Peyer's patch (tissue), 4 donors: ENCODE measurements around the gene NCOA5. TPM values are rescaled to one million over a fixed set of nuclear protein-coding genes. Genes with fewer than 3 reads are reported as not detected.

ENCODE experiments used
- DNase-seq, 3 donors: peaks; one replicate each; pipeline ENCODE4 v3.0.0-alpha.2; 2017 to 2019
- H3K27ac ChIP-seq, 4 donors: fragments of 200-600 bp; sonication (generic); one replicate each; pipeline ENCODE4 v1.5.1; 2016 to 2019
- H3K27me3 ChIP-seq, 2 donors: fragments of 200-600 bp; sonication (generic); one replicate each; pipeline ENCODE4 v1.5.1; 2019
- H3K36me3 ChIP-seq, 3 donors: fragments of 200-600 bp; sonication (generic); one replicate each; pipeline ENCODE4 v1.5.1; 2016 to 2019
- H3K4me1 ChIP-seq, 4 donors: fragments of 200-600 bp; sonication (generic); one replicate each; pipeline ENCODE4 v1.5.1; 2016 to 2019
- H3K4me3 ChIP-seq, 4 donors: fragments of 200-600 bp; sonication (generic); 1 replicate in 3 of 4; 2 replicates in 1 of 4; pipeline ENCODE4 v1.5.1; 2016 to 2019; ENCODE audit warnings: mild to moderate bottlenecking in 1 of 4
- H3K9me3 ChIP-seq, 4 donors: fragments of 200-600 bp; sonication (generic); one replicate each; pipeline ENCODE4 v1.5.1; 2016 to 2019; ENCODE audit warnings: mild to moderate bottlenecking in 1 of 4
- CTCF ChIP-seq, 6 experiments: fragments of 450-650 bp in 4 of 6; fragments of 200-600 bp in 2 of 6; sonication (generic) in 1 of 6; IDR thresholded peaks; one replicate each; pipeline ENCODE4 v1.5.1; 2017 to 2019; ENCODE audit warnings: antibody characterized with exemption in 6 of 6, mild to moderate bottlenecking in 3 of 6, moderate library complexity in 1 of 6
- POLR2A ChIP-seq, 2 donors: fragments of 450-650 bp; IDR thresholded peaks; one replicate each; pipeline ENCODE4 v1.5.1; 2017; ENCODE audit warnings: antibody characterized with exemption in 2 of 2, mild to moderate bottlenecking in 2 of 2, moderate library complexity in 2 of 2
- total RNA-seq, 4 donors: library from RNA; depleted of rRNA; stranded (reverse); fragments of >200 nt; gene quantifications; one replicate each; pipeline ENCODE4 v1.1.0, GENCODE V29; 2016

The NCOA5 gene
- total RNA-seq, 4 donors from 2014 or later = 20.5 to 65.2 (median 24.9) TPM

- TF ChIP-seq CTCF (IDR thresholded peaks at IDR 0.05) = no peak
- TF ChIP-seq POLR2A (IDR thresholded peaks at IDR 0.05) = no peak
- Histone ChIP-seq H3K9me3 (no peaks in the 10 kb centered on the region), H3K36me3 (no peaks in the 10 kb centered on the region)
Measured at GRCh38 chr20:46012921-46013320, 76.8 kb downstream of the NCOA5 start.

GRCh38 chr20:46011631-46012482 is 77.9 kb downstream of the NCOA5 start:
- Histone ChIP-seq H3K36me3 (no peaks in the 10 kb centered on the region), H3K9me3 (no peaks in the 10 kb centered on the region), H3K4me1 (peaks cover 0 to 31% (median 8%) of the 10 kb centered on the region in 4 donors), H3K27ac (no peak overlapping the region), H3K27me3 (peaks cover 0 to 30% of the 10 kb centered on the region in 2 donors), H3K4me3 (no peak overlapping the region)
- TF ChIP-seq CTCF (IDR thresholded peaks at IDR 0.05) = peak in 1 of 6 experiments; percentile 3
- TF ChIP-seq POLR2A (IDR thresholded peaks at IDR 0.05) = no peak
- peak in 2 of 3 donors; percentile 36 to 69 for DNase-seq

More at GRCh38 chr20:46012921-46013320, 76.8 kb downstream of the NCOA5 start:
- Histone ChIP-seq H3K27me3 (peaks cover 0 to 30% of the 10 kb centered on the region in 2 donors), H3K4me1 (peaks cover 0 to 29% (median 8%) of the 10 kb centered on the region in 4 donors), H3K4me3 (no peak overlapping the region), H3K27ac (no peak overlapping the region)
- DNase-seq = no peak

Other genes with a start within 250 kb of the NCOA5 start
- gene ACOT8, start 232.6 kb downstream of the NCOA5 start, total RNA-seq = 10 to 100 TPM; 56.9 to 93.8 (median 78.3) TPM
- gene ZSWIM3, start 232.3 kb downstream of the NCOA5 start, total RNA-seq = 1 to 10 TPM; 2.5 to 9.1 (median 4.6) TPM
- 10 to 100 TPM in 3 of 4 donors, 1 to 10 TPM in 1; 6.6 to 14.5 (median 11.9) TPM for gene ZSWIM1, start 208.7 kb downstream of the NCOA5 start, total RNA-seq
- 10 to 100 TPM in 3 of 4 donors, 1 to 10 TPM in 1; 5.8 to 35.2 (median 19.5) TPM for gene SPATA25, start 202.3 kb downstream of the NCOA5 start, total RNA-seq
- 10 to 100 TPM in 3 of 4 donors, 1 to 10 TPM in 1; 3.3 to 27.6 (median 23.9) TPM for gene NEURL2, start 198.8 kb downstream of the NCOA5 start, total RNA-seq
- gene CTSA, start 198.6 kb downstream of the NCOA5 start, total RNA-seq = 100 to 1,000 TPM in 3 of 4 donors, 10 to 100 TPM in 1; 85.0 to 602 (median 258) TPM
- gene PLTP, start 177.8 kb downstream of the NCOA5 start, total RNA-seq = 10 to 100 TPM; 25.0 to 99.3 (median 35.7) TPM
- gene PCIF1, start 155.3 kb downstream of the NCOA5 start, total RNA-seq = 10 to 100 TPM; 25.0 to 53.2 (median 44.9) TPM
- 10 to 100 TPM; 34.3 to 60.1 (median 53.6) TPM for gene ZNF335, start 117.8 kb downstream of the NCOA5 start, total RNA-seq
- gene MMP9, start 81.1 kb downstream of the NCOA5 start, total RNA-seq = 1 to 10 TPM in 2 of 4 donors, not detected in 2; 1.1 to 2.5 TPM
- not detected for gene SLC12A5, start 60.7 kb downstream of the NCOA5 start, total RNA-seq
- gene CD40, start 28.4 kb upstream of the NCOA5 start, total RNA-seq = 10 to 100 TPM in 2 of 4 donors, 1 to 10 TPM in 2; 1.6 to 17.6 (median 9.3) TPM
- not detected for gene CDH22, start 218.5 kb upstream of the NCOA5 start, total RNA-seq